CD14-positive monocyte (primary cell): Measurements from ENCODE around the gene TMEM52B. TPM values are rescaled to one million over a fixed set of nuclear protein-coding genes. Genes with fewer than 3 reads are reported as not detected.

Experiments used
- DNase-seq, 3 donors: peaks; one replicate each; pipeline ENCODE4 v3.0.0-alpha.2; 2011 to 2022
- H2AFZ ChIP-seq: 2 replicates; pipeline ENCODE4 v1.6.0; 2012; ENCODE audit warnings: mild to moderate bottlenecking, low read depth, low read length, inconsistent platforms; ENCODE audit not compliant: insufficient read depth, poor library complexity, severe bottlenecking
- H3K27ac ChIP-seq, 2 donors: 1 replicate in 1 of 2; 2 replicates in 1 of 2; pipeline ENCODE4 v1.5.1; 2012 to 2013; ENCODE audit warnings: low read length in 2 of 2, control low read depth in 1 of 2, inconsistent platforms in 1 of 2, low read depth in 1 of 2, mild to moderate bottlenecking in 1 of 2
- H3K27me3 ChIP-seq, 2 donors: one replicate each; pipeline versions ENCODE4 v1.6.0 to v1.6.1; 2011 to 2013; ENCODE audit warnings: low read length in 2 of 2; ENCODE audit not compliant: control insufficient read depth in 2 of 2, insufficient read depth in 2 of 2
- H3K36me3 ChIP-seq, 2 donors: replicated peaks in 1 of 2; 1 replicate in 1 of 2; 2 replicates in 1 of 2; pipeline versions ENCODE4 v1.5.1 to v1.6.1; 2012 to 2013; ENCODE audit warnings: low read length in 2 of 2, control low read depth in 1 of 2, inconsistent platforms in 1 of 2, mild to moderate bottlenecking in 1 of 2; ENCODE audit not compliant: insufficient read depth in 2 of 2, control insufficient read depth in 1 of 2
- H3K4me1 ChIP-seq, 2 donors: 1 replicate in 1 of 2; 2 replicates in 1 of 2; pipeline versions ENCODE4 v1.5.1 to v1.6.1; 2012 to 2013; ENCODE audit warnings: low read length in 2 of 2, control low read depth in 1 of 2, inconsistent platforms in 1 of 2, mild to moderate bottlenecking in 1 of 2, moderate library complexity in 1 of 2; ENCODE audit not compliant: insufficient read depth in 2 of 2, control insufficient read depth in 1 of 2
- H3K4me2 ChIP-seq: replicated peaks from 2 replicates; pipeline ENCODE3; 2012; ENCODE audit warnings: low read length, moderate library complexity, mild to moderate bottlenecking; ENCODE audit not compliant: poor library complexity, severe bottlenecking; ENCODE audit errors: extremely low read depth
- H3K4me3 ChIP-seq, 3 experiments: fragments of 200-600 bp in 1 of 3; sonication (generic) in 1 of 3; replicated peaks in 1 of 3; 1 replicate in 2 of 3; 2 replicates in 1 of 3; pipeline ENCODE4 v1.5.1; 2011 to 2013; ENCODE audit warnings: low read length in 3 of 3, mild to moderate bottlenecking in 3 of 3, control low read depth in 2 of 3, low read depth in 2 of 3, inconsistent platforms in 1 of 3, moderate library complexity in 1 of 3
- H3K79me2 ChIP-seq: 2 replicates; pipeline ENCODE4 v1.6.0; 2012; ENCODE audit warnings: mild to moderate bottlenecking, control low read depth, inconsistent platforms, low read length, moderate library complexity; ENCODE audit not compliant: insufficient read depth
- H3K9ac ChIP-seq: 2 replicates; pipeline ENCODE4 v1.6.0; 2017; ENCODE audit warnings: low read length, mild to moderate bottlenecking; ENCODE audit not compliant: insufficient read depth, poor library complexity, severe bottlenecking
- H3K9me3 ChIP-seq, 2 donors: replicated peaks in 1 of 2; 1 replicate in 1 of 2; 2 replicates in 1 of 2; pipeline versions ENCODE4 v1.5.1 to v1.6.1; 2012 to 2013; ENCODE audit warnings: low read length in 2 of 2, control low read depth in 1 of 2; ENCODE audit not compliant: control insufficient read depth in 1 of 2, insufficient read depth in 1 of 2
- H4K20me1 ChIP-seq: 2 replicates; pipeline ENCODE4 v1.6.0; 2012; ENCODE audit warnings: mild to moderate bottlenecking, low read length, control low read depth, moderate library complexity; ENCODE audit not compliant: insufficient read depth
- H3K27ac Mint-ChIP-seq, 7 donors: one replicate each; pipeline ENCODE4 v1.8.0; 2020; ENCODE audit warnings: mild to moderate bottlenecking in 7 of 7, mixed read lengths in 7 of 7, moderate library complexity in 6 of 7, inconsistent platforms in 2 of 7
- H3K27me3 Mint-ChIP-seq, 3 donors: one replicate each; pipeline ENCODE4 v1.8.0; 2021 to 2022; ENCODE audit warnings: low read depth in 3 of 3, mild to moderate bottlenecking in 3 of 3, mixed read lengths in 3 of 3, moderate library complexity in 3 of 3, inconsistent platforms in 1 of 3
- H3K36me3 Mint-ChIP-seq, 2 donors: one replicate each; pipeline ENCODE4 v1.8.0; 2020; ENCODE audit warnings: mixed read lengths in 2 of 2, inconsistent platforms in 1 of 2, mild to moderate bottlenecking in 1 of 2
- H3K4me1 Mint-ChIP-seq: one replicate; pipeline ENCODE4 v1.8.0; 2020; ENCODE audit warnings: mild to moderate bottlenecking, mixed read lengths
- H3K4me3 Mint-ChIP-seq, 2 donors: one replicate each; pipeline ENCODE4 v1.8.0; 2020; ENCODE audit warnings: mild to moderate bottlenecking in 2 of 2, mixed read lengths in 2 of 2, moderate library complexity in 1 of 2
- H3K9me3 Mint-ChIP-seq, 7 donors: one replicate each; pipeline ENCODE4 v1.8.0; 2020 to 2022; ENCODE audit warnings: mixed read lengths in 7 of 7, mild to moderate bottlenecking in 6 of 7, moderate library complexity in 6 of 7, inconsistent platforms in 2 of 7
- WGBS: methylation state at CpG from one replicate; pipeline ENCODE4 v1.1.5; 2013; ENCODE audit warnings: missing lambda C conversion rate; ENCODE audit not compliant: insufficient coverage; 5-methylcytosine and 5-hydroxymethylcytosine counted together
- intact Hi-C, 2 donors: fragments of 100-400 bp; cut with micrococcal nuclease; formaldehyde crosslinking; loops; one replicate each; pipeline versions ENCODE4 v1.15.0 to v1.15.1; 2023
- polyA plus RNA-seq, 3 donors: library from polyadenylated mRNA; depleted of rRNA in 1 of 3; unstranded in 2 of 3; stranded (reverse) in 1 of 3; fragments of 300-500 nt in 2 of 3; fragments of >200 nt in 1 of 3; fragmentation: Illumina TruSeq in 2 of 3; gene quantifications; 1 replicate in 2 of 3; 2 replicates in 1 of 3; pipeline ENCODE4 v1.2.3, GENCODE V29; 2012 to 2021
- TF ChIP-seq, protein P1 (sequence below): fragments of 200-600 bp; IDR thresholded peaks from one replicate; pipeline ENCODE4 v1.8.0; 2022; ENCODE audit warnings: antibody characterized with exemption, mild to moderate bottlenecking

Gene TMEM52B
- polyA plus RNA-seq, 3 donors = 0.54 to 2.4 (median 0.58) TPM

DNA sequence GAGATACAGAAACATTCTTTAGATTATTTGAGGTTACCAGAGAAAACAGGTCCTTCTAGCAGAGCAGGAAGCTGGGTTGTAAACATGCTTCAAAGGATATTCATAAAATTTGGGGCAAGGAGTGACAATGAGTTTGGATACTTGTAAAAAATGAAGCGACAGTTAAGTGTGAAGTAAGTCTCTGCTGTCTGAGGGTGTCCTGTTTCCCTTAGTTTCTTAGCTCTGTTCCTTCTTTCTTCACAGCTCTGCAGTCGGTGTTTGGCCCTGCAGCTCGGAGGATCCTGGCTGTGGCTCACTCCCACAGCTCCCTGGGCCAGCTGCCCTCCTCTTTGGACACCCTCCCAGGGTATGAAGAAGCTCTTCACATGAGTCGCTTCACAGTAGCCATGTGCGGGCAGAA lies 10.8 kb downstream of the TMEM52B start:
- peaks cover 27 to 28% of the 10 kb centered on the region in 2 donors for H3K4me1 ChIP-seq
- no peaks in the 10 kb centered on the region for H3K36me3 ChIP-seq
- H3K36me3 Mint-ChIP-seq = no peaks in the 10 kb centered on the region
- H3K4me3 Mint-ChIP-seq = no peak overlapping the region
- H3K27me3 ChIP-seq = peaks cover 0 to 5% of the 10 kb centered on the region in 2 donors
- no peak overlapping the region for H2AFZ ChIP-seq
- intact Hi-C loops = loop anchor here (2.0 kb wide), 1 partner anchor 37 kb away; no protein-coding TSS in a partner anchor
- H3K9ac ChIP-seq = no peak overlapping the region
- no peak overlapping the region for H3K4me2 ChIP-seq
- peaks cover 36% of the 10 kb centered on the region for H3K4me1 Mint-ChIP-seq
- H3K79me2 ChIP-seq = no peaks in the 10 kb centered on the region
- H3K27me3 Mint-ChIP-seq = peaks cover 3 to 5% (median 4%) of the 10 kb centered on the region in 3 donors
- peak overlapping the region in 6 of 7 donors; percentile 25 to 88 (median 70) for H3K27ac Mint-ChIP-seq
- TF ChIP-seq, protein P1, sequence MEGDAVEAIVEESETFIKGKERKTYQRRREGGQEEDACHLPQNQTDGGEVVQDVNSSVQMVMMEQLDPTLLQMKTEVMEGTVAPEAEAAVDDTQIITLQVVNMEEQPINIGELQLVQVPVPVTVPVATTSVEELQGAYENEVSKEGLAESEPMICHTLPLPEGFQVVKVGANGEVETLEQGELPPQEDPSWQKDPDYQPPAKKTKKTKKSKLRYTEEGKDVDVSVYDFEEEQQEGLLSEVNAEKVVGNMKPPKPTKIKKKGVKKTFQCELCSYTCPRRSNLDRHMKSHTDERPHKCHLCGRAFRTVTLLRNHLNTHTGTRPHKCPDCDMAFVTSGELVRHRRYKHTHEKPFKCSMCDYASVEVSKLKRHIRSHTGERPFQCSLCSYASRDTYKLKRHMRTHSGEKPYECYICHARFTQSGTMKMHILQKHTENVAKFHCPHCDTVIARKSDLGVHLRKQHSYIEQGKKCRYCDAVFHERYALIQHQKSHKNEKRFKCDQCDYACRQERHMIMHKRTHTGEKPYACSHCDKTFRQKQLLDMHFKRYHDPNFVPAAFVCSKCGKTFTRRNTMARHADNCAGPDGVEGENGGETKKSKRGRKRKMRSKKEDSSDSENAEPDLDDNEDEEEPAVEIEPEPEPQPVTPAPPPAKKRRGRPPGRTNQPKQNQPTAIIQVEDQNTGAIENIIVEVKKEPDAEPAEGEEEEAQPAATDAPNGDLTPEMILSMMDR = no peak
- H3K27ac ChIP-seq = no peak overlapping the region
- 57% methylated on average over 4 of the region's 5 CpGs for WGBS
- H3K4me3 ChIP-seq = no peak overlapping the region
- H3K9me3 Mint-ChIP-seq = no peaks in the 10 kb centered on the region
- no peaks in the 10 kb centered on the region for H4K20me1 ChIP-seq
- DNase-seq = no peak
- H3K9me3 ChIP-seq = no peaks in the 10 kb centered on the region

- H3K4me1 Mint-ChIP-seq = peaks cover 25% of the 10 kb centered on the region
- no peak overlapping the region for H2AFZ ChIP-seq
Observed at GRCh38 chr12:10190558-10191388, 11.9 kb downstream of the TMEM52B start.

More at GRCh38 chr12:10190558-10191388, 11.9 kb downstream of the TMEM52B start:
- Histone ChIP-seq H3K4me3 (no peak overlapping the region), H3K27me3 (peaks cover 0 to 6% of the 10 kb centered on the region in 2 donors), H3K4me2 (no peak overlapping the region), H3K4me1 (peaks cover 16% of the 10 kb centered on the region in 2 donors), H3K27ac (no peak overlapping the region), H3K9me3 (no peaks in the 10 kb centered on the region), H4K20me1 (no peaks in the 10 kb centered on the region), H3K9ac (no peak overlapping the region), H3K79me2 (no peaks in the 10 kb centered on the region), H3K36me3 (no peaks in the 10 kb centered on the region)
- peak; percentile 68 to 85 (median 77) for DNase-seq
- Mint-ChIP-seq H3K4me3 (no peak overlapping the region), H3K9me3 (no peaks in the 10 kb centered on the region), H3K27me3 (peaks cover 4 to 6% (median 5%) of the 10 kb centered on the region in 3 donors), H3K36me3 (no peaks in the 10 kb centered on the region), H3K27ac (peak overlapping the region in 1 of 7 donors; percentile 73)
- 50% methylated on average over 5 of the region's 13 CpGs for WGBS
- intact Hi-C loops = loop anchor here (2.0 kb wide), 1 partner anchor 38 kb away; no protein-coding TSS in a partner anchor
- TF ChIP-seq, protein P1 = peak; percentile 87
